ENCODE data around the gene OGG1. TPM values are rescaled to one million over a fixed set of nuclear protein-coding genes. Genes with fewer than 3 reads are reported as not detected.

OGG1 gene
- total and polyA plus RNA-seq, 9 of the 15 experiments (the other 6 are each of a cell fraction or from before 2014, with no cell fraction given), result 6.6 to 33.0 (median 24.4) TPM

DNA sequence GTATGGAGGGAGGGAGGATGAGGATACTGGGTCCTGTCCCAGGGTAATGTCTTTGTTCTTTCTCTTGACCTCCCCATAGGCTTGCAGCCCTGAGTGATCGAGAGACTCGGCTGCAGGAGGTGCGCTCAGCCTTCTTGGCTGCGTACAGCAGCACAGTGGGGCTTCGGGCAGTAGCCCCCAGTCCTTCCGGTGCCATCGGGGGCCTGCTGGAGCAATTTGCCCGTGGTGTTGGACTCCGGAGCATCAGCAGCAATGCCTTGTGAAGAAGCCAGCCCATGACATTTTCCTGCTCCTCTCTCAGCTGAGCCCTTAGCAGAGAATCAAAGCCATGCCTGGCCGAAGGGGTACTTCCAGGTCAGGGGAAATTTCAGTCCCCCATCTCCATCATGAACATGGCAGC, 48.0 kb upstream of the OGG1 start:
- FAIRE-seq (no peak), DNase-seq (ENCODE audit: extremely low read depth in 1 of 4, low spot score in 3 of 4) (no peak), ATAC-seq (no peak)
- H3K79me2 ChIP-seq (ENCODE audit: control insufficient read depth, insufficient read depth, low read length), result no peaks in the 10 kb centered on the region
- TSS peak; percentile 39 for BruUV-seq (replicated peaks)
- H3K36me3 ChIP-seq (ENCODE audit: control insufficient read depth, insufficient read depth, low read length), result peaks cover 26% of the 10 kb centered on the region; the same call in 2 of the 3 replicates
- H3K27me3 ChIP-seq (ENCODE audit: control insufficient read depth in 2 of 2, insufficient read depth in 2 of 2, low read length in 2 of 2), result 0 out of 5 replicates have a peak, but pooled peaks cover 0 to 3% of the 10 kb centered on the region in 2 experiments
- H3K9me1 ChIP-seq (ENCODE audit: control insufficient read depth, insufficient read depth, low read length), result no peaks in the 10 kb centered on the region
- no peak overlapping the region for H3K9ac ChIP-seq (ENCODE audit: insufficient read depth in 1 of 2, low read depth in 2 of 2, low read length in 2 of 2)
- 82% methylated on average over 10 of the region's 10 CpGs for WGBS (ENCODE audit: insufficient coverage, low coverage, missing lambda C conversion rate)
- intact Hi-C loops (cut with micrococcal nuclease), result no loop called here
- in situ Hi-C loops (cut with MboI), result no loop called here
- no peaks in the 10 kb centered on the region for H4K20me1 ChIP-seq (replicated peaks; ENCODE audit: control insufficient read depth, insufficient read depth, low read length)
- no peak overlapping the region for H3K4me2 ChIP-seq (ENCODE audit: insufficient read depth, low read length)
- no peak overlapping the region for H2AFZ ChIP-seq (ENCODE audit: low read depth, low read length)
- ChIA-PET CTCF (ENCODE audit: low intra/inter-chr PET ratio) (no interaction called here), POLR2A (interaction anchor here (0.5 to 1.7 kb wide), 7 partner anchors 9 to 849 kb away, joined by 3 to 12 read pairs (median 4); partner anchors contain the start of gene GHRL)
- H3K9me3 ChIP-seq (replicated peaks; ENCODE audit: control insufficient read depth, insufficient read depth, low read depth, low read length), result no peaks in the 10 kb centered on the region
- H3K4me1 ChIP-seq (replicated peaks in 1 of 2; ENCODE audit: control insufficient read depth in 2 of 2, insufficient read depth in 2 of 2, low read length in 2 of 2), result peaks cover 8 to 18% of the 10 kb centered on the region in 2 experiments; a peak in 4 of 5 replicates
- no peak overlapping the region for H3K27ac ChIP-seq (ENCODE audit: extremely low read depth, low read depth, low read length)
- H3K4me3 ChIP-seq, result no peak overlapping the region
- TF ChIP-seq, protein P1, sequence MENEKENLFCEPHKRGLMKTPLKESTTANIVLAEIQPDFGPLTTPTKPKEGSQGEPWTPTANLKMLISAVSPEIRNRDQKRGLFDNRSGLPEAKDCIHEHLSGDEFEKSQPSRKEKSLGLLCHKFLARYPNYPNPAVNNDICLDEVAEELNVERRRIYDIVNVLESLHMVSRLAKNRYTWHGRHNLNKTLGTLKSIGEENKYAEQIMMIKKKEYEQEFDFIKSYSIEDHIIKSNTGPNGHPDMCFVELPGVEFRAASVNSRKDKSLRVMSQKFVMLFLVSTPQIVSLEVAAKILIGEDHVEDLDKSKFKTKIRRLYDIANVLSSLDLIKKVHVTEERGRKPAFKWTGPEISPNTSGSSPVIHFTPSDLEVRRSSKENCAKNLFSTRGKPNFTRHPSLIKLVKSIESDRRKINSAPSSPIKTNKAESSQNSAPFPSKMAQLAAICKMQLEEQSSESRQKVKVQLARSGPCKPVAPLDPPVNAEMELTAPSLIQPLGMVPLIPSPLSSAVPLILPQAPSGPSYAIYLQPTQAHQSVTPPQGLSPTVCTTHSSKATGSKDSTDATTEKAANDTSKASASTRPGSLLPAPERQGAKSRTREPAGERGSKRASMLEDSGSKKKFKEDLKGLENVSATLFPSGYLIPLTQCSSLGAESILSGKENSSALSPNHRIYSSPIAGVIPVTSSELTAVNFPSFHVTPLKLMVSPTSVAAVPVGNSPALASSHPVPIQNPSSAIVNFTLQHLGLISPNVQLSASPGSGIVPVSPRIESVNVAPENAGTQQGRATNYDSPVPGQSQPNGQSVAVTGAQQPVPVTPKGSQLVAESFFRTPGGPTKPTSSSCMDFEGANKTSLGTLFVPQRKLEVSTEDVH (IDR thresholded peaks at IDR 0.05; ENCODE audit: low read depth, partially characterized antibody), result no peak
- TF ChIP-seq ELF1 (tag; IDR thresholded peaks at IDR 0.05) (no peak), MXI1 (IDR thresholded peaks at IDR 0.05; ENCODE audit: low read depth, low read length) (no peak), ZNF76 (CRISPR knock-in tag; IDR thresholded peaks at IDR 0.05; ENCODE audit: borderline replicate concordance) (no peak), TEAD2 (tag; IDR thresholded peaks at IDR 0.05) (no peak), ZKSCAN1 (IDR thresholded peaks at IDR 0.05; ENCODE audit: low read depth, low read length) (no peak), MTA2 (IDR thresholded peaks at IDR 0.05; ENCODE audit: low read depth) (no peak), HNRNPUL1 (IDR thresholded peaks at IDR 0.05; ENCODE audit: low read length) (no peak)
- TF ChIP-seq, protein P2, sequence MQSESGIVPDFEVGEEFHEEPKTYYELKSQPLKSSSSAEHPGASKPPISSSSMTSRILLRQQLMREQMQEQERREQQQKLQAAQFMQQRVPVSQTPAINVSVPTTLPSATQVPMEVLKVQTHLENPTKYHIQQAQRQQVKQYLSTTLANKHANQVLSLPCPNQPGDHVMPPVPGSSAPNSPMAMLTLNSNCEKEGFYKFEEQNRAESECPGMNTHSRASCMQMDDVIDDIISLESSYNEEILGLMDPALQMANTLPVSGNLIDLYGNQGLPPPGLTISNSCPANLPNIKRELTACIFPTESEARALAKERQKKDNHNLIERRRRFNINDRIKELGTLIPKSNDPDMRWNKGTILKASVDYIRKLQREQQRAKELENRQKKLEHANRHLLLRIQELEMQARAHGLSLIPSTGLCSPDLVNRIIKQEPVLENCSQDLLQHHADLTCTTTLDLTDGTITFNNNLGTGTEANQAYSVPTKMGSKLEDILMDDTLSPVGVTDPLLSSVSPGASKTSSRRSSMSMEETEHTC (IDR thresholded peaks at IDR 0.05), result no peak
- TF ChIP-seq, protein P3, sequence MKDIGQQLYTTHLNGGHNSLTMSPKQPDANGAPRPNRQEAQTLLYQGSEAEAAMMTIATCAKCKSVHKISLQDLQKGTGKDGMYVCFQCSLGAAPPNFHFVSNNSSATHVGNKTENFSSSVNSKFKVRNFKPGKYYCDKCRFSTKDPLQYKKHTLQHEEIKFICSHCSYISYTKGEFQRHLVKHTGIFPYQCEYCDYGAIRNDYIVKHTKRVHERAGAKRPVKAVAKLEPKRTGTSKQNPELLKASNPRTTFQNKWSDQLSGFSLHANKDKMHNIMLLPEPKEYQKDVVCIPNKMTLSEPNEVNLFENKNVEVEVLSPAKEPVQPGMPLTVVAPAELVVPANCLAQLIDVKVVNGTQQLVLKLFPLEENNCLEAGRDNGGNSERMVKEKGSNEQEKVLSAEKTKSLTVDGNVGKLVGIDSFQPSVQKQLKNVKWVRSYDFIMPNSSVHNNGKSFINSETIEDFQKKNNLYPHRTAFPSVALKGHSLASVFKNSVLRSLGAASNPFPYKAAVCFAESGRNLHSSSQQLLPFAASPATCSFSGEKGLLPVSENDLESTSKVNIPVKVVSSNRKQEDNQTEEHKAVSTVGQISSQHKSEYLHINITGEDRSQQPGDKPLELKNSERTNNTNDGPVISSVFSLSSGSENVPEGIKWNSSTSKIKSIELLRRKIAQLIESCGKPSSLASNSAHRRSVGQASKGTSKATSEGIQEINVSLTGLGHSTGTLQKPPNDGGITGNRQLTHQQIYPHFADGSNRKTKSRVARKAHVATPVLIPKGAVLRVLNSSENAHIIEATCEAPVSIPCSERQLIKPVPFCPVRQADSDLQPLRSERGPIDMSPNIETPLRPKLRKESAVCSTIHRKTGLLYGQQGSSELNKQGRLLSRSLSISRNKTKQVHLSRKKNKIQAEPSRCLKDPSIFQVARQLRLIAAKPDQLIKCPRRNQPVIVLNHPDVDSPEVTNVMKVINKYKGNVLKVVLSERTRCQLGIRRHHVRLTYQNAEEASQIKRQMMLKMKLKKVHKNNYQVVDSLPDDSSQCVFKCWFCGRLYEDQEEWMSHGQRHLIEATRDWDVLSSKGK (CRISPR knock-in tag; IDR thresholded peaks at IDR 0.05), result no peak
- TF ChIP-seq, protein P4, sequence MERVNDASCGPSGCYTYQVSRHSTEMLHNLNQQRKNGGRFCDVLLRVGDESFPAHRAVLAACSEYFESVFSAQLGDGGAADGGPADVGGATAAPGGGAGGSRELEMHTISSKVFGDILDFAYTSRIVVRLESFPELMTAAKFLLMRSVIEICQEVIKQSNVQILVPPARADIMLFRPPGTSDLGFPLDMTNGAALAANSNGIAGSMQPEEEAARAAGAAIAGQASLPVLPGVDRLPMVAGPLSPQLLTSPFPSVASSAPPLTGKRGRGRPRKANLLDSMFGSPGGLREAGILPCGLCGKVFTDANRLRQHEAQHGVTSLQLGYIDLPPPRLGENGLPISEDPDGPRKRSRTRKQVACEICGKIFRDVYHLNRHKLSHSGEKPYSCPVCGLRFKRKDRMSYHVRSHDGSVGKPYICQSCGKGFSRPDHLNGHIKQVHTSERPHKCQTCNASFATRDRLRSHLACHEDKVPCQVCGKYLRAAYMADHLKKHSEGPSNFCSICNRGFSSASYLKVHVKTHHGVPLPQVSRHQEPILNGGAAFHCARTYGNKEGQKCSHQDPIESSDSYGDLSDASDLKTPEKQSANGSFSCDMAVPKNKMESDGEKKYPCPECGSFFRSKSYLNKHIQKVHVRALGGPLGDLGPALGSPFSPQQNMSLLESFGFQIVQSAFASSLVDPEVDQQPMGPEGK (CRISPR knock-in tag; IDR thresholded peaks at IDR 0.05; ENCODE audit: borderline replicate concordance), result no peak
- TF ChIP-seq, protein P5, sequence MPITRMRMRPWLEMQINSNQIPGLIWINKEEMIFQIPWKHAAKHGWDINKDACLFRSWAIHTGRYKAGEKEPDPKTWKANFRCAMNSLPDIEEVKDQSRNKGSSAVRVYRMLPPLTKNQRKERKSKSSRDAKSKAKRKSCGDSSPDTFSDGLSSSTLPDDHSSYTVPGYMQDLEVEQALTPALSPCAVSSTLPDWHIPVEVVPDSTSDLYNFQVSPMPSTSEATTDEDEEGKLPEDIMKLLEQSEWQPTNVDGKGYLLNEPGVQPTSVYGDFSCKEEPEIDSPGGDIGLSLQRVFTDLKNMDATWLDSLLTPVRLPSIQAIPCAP (CRISPR knock-in tag; IDR thresholded peaks at IDR 0.05; ENCODE audit: borderline replicate concordance), result no peak
